Measurements from ENCODE around the gene TRAF3IP3.

The TRAF3IP3 gene

GRCh38 chr1:209728466-209728865 lies 27.4 kb upstream of the TRAF3IP3 start:
- Histone ChIP-seq H3K27me3 (replicated peaks) (no peaks in the 10 kb centered on the region), H3K27ac (no peak overlapping the region)

GRCh38 chr1:209729436-209729835 lies 26.4 kb upstream of the TRAF3IP3 start:
- no peak for TF ChIP-seq CTCF (IDR thresholded peaks at IDR 0.05; ENCODE audit: low read depth, low read length, missing control alignments)
- H3K27ac ChIP-seq, result no peak overlapping the region
- DNase-seq, result no peak
- H3K27me3 ChIP-seq (replicated peaks), result no peaks in the 10 kb centered on the region
- H3K4me3 ChIP-seq (ENCODE audit: low read depth, low read length), result no peak overlapping the region
- no peaks in the 10 kb centered on the region for H3K36me3 ChIP-seq (replicated peaks)
- in situ Hi-C loops (cut with HindIII; ENCODE audit: low pct_ligation_motif_present, low sequenced_read_pairs), result no loop called here

More at GRCh38 chr1:209728466-209728865, 27.4 kb upstream of the TRAF3IP3 start:
- no peak for TF ChIP-seq CTCF (IDR thresholded peaks at IDR 0.05; ENCODE audit: low read depth, low read length, missing control alignments)
- DNase-seq, result no peak
- in situ Hi-C loops (cut with HindIII; ENCODE audit: low pct_ligation_motif_present, low sequenced_read_pairs), result no loop called here
- Histone ChIP-seq H3K4me3 (ENCODE audit: low read depth, low read length) (no peak overlapping the region), H3K36me3 (replicated peaks) (no peaks in the 10 kb centered on the region)

GRCh38 chr1:209732725-209733124 lies 23.1 kb upstream of the TRAF3IP3 start:
- no peak for TF ChIP-seq CTCF (IDR thresholded peaks at IDR 0.05; ENCODE audit: low read depth, low read length, missing control alignments)
- H3K36me3 ChIP-seq (replicated peaks), result no peaks in the 10 kb centered on the region
- H3K4me3 ChIP-seq (ENCODE audit: low read depth, low read length), result no peak overlapping the region
- no peak overlapping the region for H3K27ac ChIP-seq
- in situ Hi-C loops (cut with HindIII; ENCODE audit: low pct_ligation_motif_present, low sequenced_read_pairs), result no loop called here
- peak; percentile 12 for DNase-seq
- no peaks in the 10 kb centered on the region for H3K27me3 ChIP-seq (replicated peaks)

GRCh38 chr1:209733409-209734192 lies 22.3 kb upstream of the TRAF3IP3 start:
- TF ChIP-seq CTCF (IDR thresholded peaks at IDR 0.05; ENCODE audit: low read depth, low read length, missing control alignments), result no peak
- in situ Hi-C loops (cut with HindIII; ENCODE audit: low pct_ligation_motif_present, low sequenced_read_pairs), result no loop called here
- Histone ChIP-seq H3K36me3 (replicated peaks) (no peaks in the 10 kb centered on the region), H3K27me3 (replicated peaks) (no peaks in the 10 kb centered on the region), H3K4me3 (ENCODE audit: low read depth, low read length) (no peak overlapping the region), H3K27ac (no peak overlapping the region)
- peak; percentile 15 for DNase-seq

GRCh38 chr1:209736490-209737117 lies 19.2 kb upstream of the TRAF3IP3 start:
- Histone ChIP-seq H3K36me3 (replicated peaks) (no peaks in the 10 kb centered on the region), H3K27ac (no peak overlapping the region), H3K4me3 (ENCODE audit: low read depth, low read length) (no peak overlapping the region), H3K27me3 (replicated peaks) (no peaks in the 10 kb centered on the region)
- in situ Hi-C loops (cut with HindIII; ENCODE audit: low pct_ligation_motif_present, low sequenced_read_pairs), result no loop called here
- TF ChIP-seq CTCF (IDR thresholded peaks at IDR 0.05; ENCODE audit: low read depth, low read length, missing control alignments), result no peak
- DNase-seq, result no peak

All from brain microvascular endothelial cell (primary cell).